A549 (cell line): ENCODE results near the gene AGR2.

Source experiments
- CTCF ChIP-seq: fragments of >200 bp; sonication (Bioruptor Twin); formaldehyde crosslinking; IDR thresholded peaks from 3 replicates; pipeline ENCODE4 v1.5.1; 2016
- KDM1A ChIP-seq: fragments of 200-600 bp; sonication (generic); IDR thresholded peaks from 2 replicates; pipeline ENCODE4 v1.6.1; 2016; ENCODE audit warnings: low read depth, mild to moderate bottlenecking
- MAZ ChIP-seq: fragments of 150-350 bp; IDR thresholded peaks from 2 replicates; pipeline ENCODE4 v1.6.1; 2014; ENCODE audit warnings: antibody characterized with exemption, low read depth, low read length, borderline replicate concordance
- POLR2A ChIP-seq: IDR thresholded peaks from 2 replicates; pipeline ENCODE4 v1.6.1; 2012; ENCODE audit warnings: mild to moderate bottlenecking, low read length
- TF ChIP-seq, protein P1 (sequence below): fragments of 200-600 bp; sonication (generic); IDR thresholded peaks from 2 replicates; pipeline ENCODE4 v1.6.1; 2016; ENCODE audit warnings: antibody characterized with exemption, mild to moderate bottlenecking, moderate library complexity

GRCh38 chr7:16759840-16760239, 45.0 kb downstream of the AGR2 start:
- TF ChIP-seq MAZ, result no peak
- no peak for TF ChIP-seq CTCF
- TF ChIP-seq, protein P1, sequence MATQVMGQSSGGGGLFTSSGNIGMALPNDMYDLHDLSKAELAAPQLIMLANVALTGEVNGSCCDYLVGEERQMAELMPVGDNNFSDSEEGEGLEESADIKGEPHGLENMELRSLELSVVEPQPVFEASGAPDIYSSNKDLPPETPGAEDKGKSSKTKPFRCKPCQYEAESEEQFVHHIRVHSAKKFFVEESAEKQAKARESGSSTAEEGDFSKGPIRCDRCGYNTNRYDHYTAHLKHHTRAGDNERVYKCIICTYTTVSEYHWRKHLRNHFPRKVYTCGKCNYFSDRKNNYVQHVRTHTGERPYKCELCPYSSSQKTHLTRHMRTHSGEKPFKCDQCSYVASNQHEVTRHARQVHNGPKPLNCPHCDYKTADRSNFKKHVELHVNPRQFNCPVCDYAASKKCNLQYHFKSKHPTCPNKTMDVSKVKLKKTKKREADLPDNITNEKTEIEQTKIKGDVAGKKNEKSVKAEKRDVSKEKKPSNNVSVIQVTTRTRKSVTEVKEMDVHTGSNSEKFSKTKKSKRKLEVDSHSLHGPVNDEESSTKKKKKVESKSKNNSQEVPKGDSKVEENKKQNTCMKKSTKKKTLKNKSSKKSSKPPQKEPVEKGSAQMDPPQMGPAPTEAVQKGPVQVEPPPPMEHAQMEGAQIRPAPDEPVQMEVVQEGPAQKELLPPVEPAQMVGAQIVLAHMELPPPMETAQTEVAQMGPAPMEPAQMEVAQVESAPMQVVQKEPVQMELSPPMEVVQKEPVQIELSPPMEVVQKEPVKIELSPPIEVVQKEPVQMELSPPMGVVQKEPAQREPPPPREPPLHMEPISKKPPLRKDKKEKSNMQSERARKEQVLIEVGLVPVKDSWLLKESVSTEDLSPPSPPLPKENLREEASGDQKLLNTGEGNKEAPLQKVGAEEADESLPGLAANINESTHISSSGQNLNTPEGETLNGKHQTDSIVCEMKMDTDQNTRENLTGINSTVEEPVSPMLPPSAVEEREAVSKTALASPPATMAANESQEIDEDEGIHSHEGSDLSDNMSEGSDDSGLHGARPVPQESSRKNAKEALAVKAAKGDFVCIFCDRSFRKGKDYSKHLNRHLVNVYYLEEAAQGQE, result no peak
- TF ChIP-seq KDM1A, result no peak
- no peak for TF ChIP-seq POLR2A
